ENCODE measurements around the gene ZBED5. TPM values are rescaled to one million over a fixed set of nuclear protein-coding genes. Genes with fewer than 3 reads are reported as not detected.

Gene ZBED5
- total RNA-seq, 1 donor from 2014 or later = 120 TPM

GRCh38 chr11:10872097-10872496 is 14.2 kb upstream of the ZBED5 start:
- peaks cover 40% of the 10 kb centered on the region for H3K36me3 Mint-ChIP-seq

GRCh38 chr11:10868352-10868751 is 10.5 kb upstream of the ZBED5 start:
- peaks cover 31% of the 10 kb centered on the region for H3K4me1 Mint-ChIP-seq
- no peaks in the 10 kb centered on the region for H3K27me3 Mint-ChIP-seq (ENCODE audit: low read depth)
- peaks cover 20% of the 10 kb centered on the region for H3K36me3 Mint-ChIP-seq
- peak overlapping the region; percentile 69 for H3K27ac Mint-ChIP-seq
- no peak for DNase-seq (ENCODE audit: low spot score in 2 of 2, unreplicated experiment in 2 of 2)
- peaks cover 25% of the 10 kb centered on the region for H3K9me3 Mint-ChIP-seq
- H3K4me3 Mint-ChIP-seq = no peak overlapping the region
- no peak for TF ChIP-seq CTCF (IDR thresholded peaks at IDR 0.05; ENCODE audit: unreplicated experiment)

More at GRCh38 chr11:10872097-10872496, 14.2 kb upstream of the ZBED5 start:
- Mint-ChIP-seq H3K4me1 (peaks cover 21% of the 10 kb centered on the region), H3K9me3 (peaks cover 45% of the 10 kb centered on the region), H3K27me3 (ENCODE audit: low read depth) (no peaks in the 10 kb centered on the region), H3K27ac (no peak overlapping the region), H3K4me3 (no peak overlapping the region)
- DNase-seq (ENCODE audit: low spot score in 2 of 2, unreplicated experiment in 2 of 2) = no peak
- no peak for TF ChIP-seq CTCF (IDR thresholded peaks at IDR 0.05; ENCODE audit: unreplicated experiment)

GRCh38 chr11:10866893-10867331 is 9.1 kb upstream of the ZBED5 start:
- no peaks in the 10 kb centered on the region for H3K27me3 Mint-ChIP-seq (ENCODE audit: low read depth)
- H3K27ac Mint-ChIP-seq = peak overlapping the region; percentile 59
- peaks cover 14% of the 10 kb centered on the region for H3K9me3 Mint-ChIP-seq
- no peak for DNase-seq (ENCODE audit: low spot score in 2 of 2, unreplicated experiment in 2 of 2)
- H3K36me3 Mint-ChIP-seq = peaks cover 8% of the 10 kb centered on the region
- no peak overlapping the region for H3K4me3 Mint-ChIP-seq
- peaks cover 42% of the 10 kb centered on the region for H3K4me1 Mint-ChIP-seq
- no peak for TF ChIP-seq CTCF (IDR thresholded peaks at IDR 0.05; ENCODE audit: unreplicated experiment)

- DNase-seq (ENCODE audit: low spot score in 2 of 2, unreplicated experiment in 2 of 2) = no peak
- Mint-ChIP-seq H3K36me3 (no peaks in the 10 kb centered on the region), H3K4me1 (peaks cover 42% of the 10 kb centered on the region), H3K27me3 (ENCODE audit: low read depth) (no peaks in the 10 kb centered on the region), H3K4me3 (no peak overlapping the region), H3K9me3 (peaks cover 8% of the 10 kb centered on the region), H3K27ac (no peak overlapping the region)
- no peak for TF ChIP-seq CTCF (IDR thresholded peaks at IDR 0.05; ENCODE audit: unreplicated experiment)
These were observed 8.0 kb upstream of the ZBED5 start for GRCh38 chr11:10865837-10866270.

- peaks cover 50% of the 10 kb centered on the region for H3K4me1 Mint-ChIP-seq
- peaks cover 8% of the 10 kb centered on the region for H3K9me3 Mint-ChIP-seq
- no peaks in the 10 kb centered on the region for H3K27me3 Mint-ChIP-seq (ENCODE audit: low read depth)
- H3K4me3 Mint-ChIP-seq = no peak overlapping the region
- TF ChIP-seq CTCF (IDR thresholded peaks at IDR 0.05; ENCODE audit: unreplicated experiment) = no peak
- DNase-seq (ENCODE audit: low spot score in 2 of 2, unreplicated experiment in 2 of 2) = no peak
- no peaks in the 10 kb centered on the region for H3K36me3 Mint-ChIP-seq
- peak overlapping the region; percentile 86 for H3K27ac Mint-ChIP-seq
These were observed 6.8 kb upstream of the ZBED5 start for GRCh38 chr11:10864688-10865087.

- TF ChIP-seq CTCF (IDR thresholded peaks at IDR 0.05; ENCODE audit: unreplicated experiment) = no peak
- H3K27me3 Mint-ChIP-seq (ENCODE audit: low read depth) = no peaks in the 10 kb centered on the region
- H3K27ac Mint-ChIP-seq = peak overlapping the region; percentile 49
- peaks cover 46% of the 10 kb centered on the region for H3K4me1 Mint-ChIP-seq
- peaks cover 8% of the 10 kb centered on the region for H3K9me3 Mint-ChIP-seq
- no peak for DNase-seq (ENCODE audit: low spot score in 2 of 2, unreplicated experiment in 2 of 2)
- H3K36me3 Mint-ChIP-seq = no peaks in the 10 kb centered on the region
- H3K4me3 Mint-ChIP-seq = no peak overlapping the region
These were observed 4.6 kb upstream of the ZBED5 start for GRCh38 chr11:10862446-10862845.
